Kidney (tissue), 14 donors: ENCODE results near the gene ZMYM4. TPM values are rescaled to one million over a fixed set of nuclear protein-coding genes. Genes with fewer than 3 reads are reported as not detected.

Source experiments
- DNase-seq, 5 donors: peaks; one replicate each; pipeline ENCODE4 v3.0.0-alpha.2; 2013 to 2020
- FAIRE-seq: peaks from 2 replicates; lab custom pipeline; 2012; peaks lifted over from hg19 to GRCh38; lab: Jason Lieb, UNC
- H3K27ac ChIP-seq, 2 donors: one replicate each; pipeline ENCODE4 v1.7.0; 2013; ENCODE audit warnings: low read depth in 2 of 2, low read length in 2 of 2, inconsistent platforms in 1 of 2
- H3K27me3 ChIP-seq: one replicate; pipeline ENCODE4 v1.7.1; 2013; ENCODE audit warnings: low read length, inconsistent platforms; ENCODE audit not compliant: control insufficient read depth, insufficient read depth
- H3K36me3 ChIP-seq, 3 donors: one replicate each; pipeline versions ENCODE4 v1.7.0 to v1.7.1; 2013; ENCODE audit warnings: low read length in 3 of 3, control low read depth in 1 of 3, inconsistent platforms in 1 of 3; ENCODE audit not compliant: insufficient read depth in 3 of 3, control insufficient read depth in 2 of 3
- H3K4me1 ChIP-seq, 3 donors: one replicate each; pipeline versions ENCODE4 v1.7.0 to v1.7.1; 2013; ENCODE audit warnings: low read length in 3 of 3, inconsistent platforms in 1 of 3, low read depth in 1 of 3; ENCODE audit not compliant: control insufficient read depth in 2 of 3, insufficient read depth in 2 of 3
- H3K4me3 ChIP-seq, 3 donors: one replicate each; pipeline versions ENCODE4 v1.7.0 to v1.8.1; 2013; ENCODE audit warnings: low read length in 3 of 3, control low read depth in 1 of 3, inconsistent platforms in 1 of 3
- H3K9ac ChIP-seq, 3 donors: one replicate each; pipeline versions ENCODE4 v1.7.0 to v1.7.1; 2013; ENCODE audit warnings: low read length in 3 of 3, control low read depth in 1 of 3, inconsistent platforms in 1 of 3
- H3K9me3 ChIP-seq, 3 donors: one replicate each; pipeline versions ENCODE4 v1.7.0 to v1.7.1; 2013; ENCODE audit warnings: low read length in 3 of 3, control low read depth in 1 of 3, inconsistent platforms in 1 of 3; ENCODE audit not compliant: control insufficient read depth in 2 of 3, insufficient read depth in 1 of 3
- intact Hi-C: fragments of 100-400 bp; cut with DNase I; formaldehyde crosslinking; loops from one replicate; pipeline ENCODE4 v1.11.1; 2022
- polyA plus RNA-seq: library from polyadenylated mRNA; stranded (reverse); fragments of 350-450 nt; fragmentation: Illumina TruSeq; extraction: RNeasy Lipid Tissue Mini Kit (QIAGEN cat#74804); gene quantifications from one replicate; pipeline ENCODE4 v1.2.3, GENCODE V29; 2014; ENCODE audit warnings: low read depth, low replicate concordance; ENCODE audit not compliant: insufficient read depth
- total RNA-seq: library from RNA; stranded (reverse); fragmentation: NEBNext Ultra II Directional; extraction: Animal tissue kit (Norgen Biotek cat#: 25700); gene quantifications from one replicate; pipeline ENCODE4 v1.2.1, GENCODE V29; 2021
- TF ChIP-seq, protein P1 (sequence below): IDR thresholded peaks from 3 replicates; pipeline ENCODE4 v1.5.1; 2012; ENCODE audit warnings: mild to moderate bottlenecking, moderate library complexity, borderline replicate concordance; ENCODE audit not compliant: insufficient read depth; ENCODE audit errors: extremely low read depth
- donor health status: control.
- donor health status: control.
- donor health status: control.
- donor health status: control.
- donor health status: control.
- donor health status: DM: yes; HTN: yes; CAD: no.
- donor health status: Normal renal cell carcinoma (clear cell type).

ZMYM4 gene
- total and polyA plus RNA-seq, 2 donors from 2014 or later = 11.2 to 64.4 TPM

- H3K36me3 ChIP-seq = peaks cover 0 to 16% (median 13%) of the 10 kb centered on the region in 3 donors
- DNase-seq (no peak), FAIRE-seq (no peak)
- H3K9me3 ChIP-seq = no peaks in the 10 kb centered on the region
- TF ChIP-seq, protein P1, sequence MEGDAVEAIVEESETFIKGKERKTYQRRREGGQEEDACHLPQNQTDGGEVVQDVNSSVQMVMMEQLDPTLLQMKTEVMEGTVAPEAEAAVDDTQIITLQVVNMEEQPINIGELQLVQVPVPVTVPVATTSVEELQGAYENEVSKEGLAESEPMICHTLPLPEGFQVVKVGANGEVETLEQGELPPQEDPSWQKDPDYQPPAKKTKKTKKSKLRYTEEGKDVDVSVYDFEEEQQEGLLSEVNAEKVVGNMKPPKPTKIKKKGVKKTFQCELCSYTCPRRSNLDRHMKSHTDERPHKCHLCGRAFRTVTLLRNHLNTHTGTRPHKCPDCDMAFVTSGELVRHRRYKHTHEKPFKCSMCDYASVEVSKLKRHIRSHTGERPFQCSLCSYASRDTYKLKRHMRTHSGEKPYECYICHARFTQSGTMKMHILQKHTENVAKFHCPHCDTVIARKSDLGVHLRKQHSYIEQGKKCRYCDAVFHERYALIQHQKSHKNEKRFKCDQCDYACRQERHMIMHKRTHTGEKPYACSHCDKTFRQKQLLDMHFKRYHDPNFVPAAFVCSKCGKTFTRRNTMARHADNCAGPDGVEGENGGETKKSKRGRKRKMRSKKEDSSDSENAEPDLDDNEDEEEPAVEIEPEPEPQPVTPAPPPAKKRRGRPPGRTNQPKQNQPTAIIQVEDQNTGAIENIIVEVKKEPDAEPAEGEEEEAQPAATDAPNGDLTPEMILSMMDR = no peak
- intact Hi-C loops = no loop called here
- no peak overlapping the region for H3K27ac ChIP-seq
- H3K9ac ChIP-seq = no peak overlapping the region
- H3K27me3 ChIP-seq = no peaks in the 10 kb centered on the region
- no peaks in the 10 kb centered on the region for H3K4me1 ChIP-seq
- H3K4me3 ChIP-seq = no peak overlapping the region
These were observed 163.7 kb downstream of the ZMYM4 start for GRCh38 chr1:35432231-35432630.

DNA sequence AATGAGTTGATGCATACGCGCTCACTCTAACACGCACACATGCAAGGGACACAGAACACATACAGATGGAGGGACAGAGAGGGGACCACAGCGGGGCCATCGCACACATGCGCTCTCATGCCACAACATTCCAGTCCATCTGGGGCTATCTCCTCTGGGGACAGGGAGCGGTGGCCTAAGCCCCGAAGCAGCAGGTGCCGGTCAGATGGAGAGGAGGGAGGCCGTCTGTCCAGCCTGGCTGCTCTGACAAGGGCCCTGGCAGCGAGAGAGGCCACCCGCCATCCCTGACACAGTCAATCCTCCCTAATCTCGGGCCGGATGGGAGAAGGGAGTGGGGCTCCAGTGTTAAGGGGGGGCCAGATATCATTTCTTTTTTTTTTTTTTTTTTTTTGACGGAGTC is 165.2 kb downstream of the ZMYM4 start:
- Histone ChIP-seq H3K9ac (no peak overlapping the region), H3K27me3 (no peaks in the 10 kb centered on the region), H3K9me3 (no peaks in the 10 kb centered on the region), H3K36me3 (peaks cover 0 to 17% (median 16%) of the 10 kb centered on the region in 3 donors), H3K4me1 (no peaks in the 10 kb centered on the region), H3K4me3 (no peak overlapping the region), H3K27ac (no peak overlapping the region)
- no peak for DNase-seq
- TF ChIP-seq, protein P1 = no peak
- intact Hi-C loops = no loop called here
- no peak for FAIRE-seq

GRCh38 chr1:35434703-35435102 is 166.2 kb downstream of the ZMYM4 start:
- FAIRE-seq (no peak), DNase-seq (no peak)
- H3K4me1 ChIP-seq = no peaks in the 10 kb centered on the region
- TF ChIP-seq, protein P1 = no peak
- no peak overlapping the region for H3K9ac ChIP-seq
- H3K27me3 ChIP-seq = no peaks in the 10 kb centered on the region
- H3K27ac ChIP-seq = no peak overlapping the region
- no peak overlapping the region for H3K4me3 ChIP-seq
- H3K9me3 ChIP-seq = no peaks in the 10 kb centered on the region
- intact Hi-C loops = no loop called here
- H3K36me3 ChIP-seq = peaks cover 0 to 23% (median 21%) of the 10 kb centered on the region in 3 donors

DNA sequence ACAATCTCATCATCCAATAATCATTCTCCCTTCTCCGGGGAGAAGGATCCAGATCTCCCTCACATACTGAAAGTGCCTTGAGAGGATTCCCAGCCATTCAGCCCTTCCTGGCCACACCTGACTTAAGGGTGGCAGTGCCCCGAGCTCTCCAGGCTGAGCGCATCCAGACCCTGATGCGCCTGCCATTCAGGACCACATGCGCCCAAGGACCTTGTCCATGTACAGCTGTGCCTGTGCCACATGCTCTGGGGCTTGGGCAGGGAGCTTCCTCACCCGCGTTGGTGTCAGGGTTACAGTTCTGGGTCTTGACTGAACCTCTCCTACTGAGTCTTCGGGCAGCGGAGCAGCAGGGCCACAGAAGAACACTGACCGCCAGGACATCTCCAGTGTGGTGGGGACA is 167.6 kb downstream of the ZMYM4 start:
- Histone ChIP-seq H3K36me3 (peaks cover 0 to 35% (median 29%) of the 10 kb centered on the region in 3 donors), H3K4me3 (no peak overlapping the region), H3K27ac (no peak overlapping the region), H3K9ac (no peak overlapping the region), H3K27me3 (no peaks in the 10 kb centered on the region), H3K9me3 (no peaks in the 10 kb centered on the region), H3K4me1 (no peaks in the 10 kb centered on the region)
- FAIRE-seq (no peak), DNase-seq (no peak)
- TF ChIP-seq, protein P1 = no peak
- intact Hi-C loops = no loop called here
